Epithelial cell of proximal tubule (primary cell): ENCODE data around the gene TTC39B. TPM values are rescaled to one million over a fixed set of nuclear protein-coding genes. Genes with fewer than 3 reads are reported as not detected.

Experiments
- DNase-seq: peaks from one replicate; pipeline ENCODE4 v3.0.0-alpha.2; 2011; ENCODE audit warnings: low read depth
- H3K4me3 ChIP-seq: 2 replicates; pipeline ENCODE4 v1.5.1; 2011; ENCODE audit warnings: low read depth, mild to moderate bottlenecking, low read length
- CTCF ChIP-seq: conservative IDR thresholded peaks from 2 replicates; pipeline ENCODE4 v1.5.1; 2012; ENCODE audit warnings: low read depth, mild to moderate bottlenecking, low read length
- total RNA-seq: library from RNA; depleted of rRNA; stranded (reverse); fragments of >200 nt; gene quantifications from 2 replicates; pipeline ENCODE4 v1.2.3, GENCODE V29; 2015

Gene TTC39B
- total RNA-seq, 1 donor from 2014 or later, result 5.2 TPM

GRCh38 chr9:15189481-15189880, 117.5 kb downstream of the TTC39B start:
- TF ChIP-seq CTCF, result no peak
- H3K4me3 ChIP-seq, result no peak overlapping the region
- DNase-seq, result no peak

- DNase-seq, result no peak
- no peak for TF ChIP-seq CTCF
- H3K4me3 ChIP-seq, result no peak overlapping the region
Measured at GRCh38 chr9:15187589-15187988, 119.4 kb downstream of the TTC39B start.

GRCh38 chr9:15182730-15183129, 124.3 kb downstream of the TTC39B start:
- no peak overlapping the region for H3K4me3 ChIP-seq
- no peak for TF ChIP-seq CTCF
- no peak for DNase-seq

- H3K4me3 ChIP-seq, result no peak overlapping the region
- no peak for TF ChIP-seq CTCF
- DNase-seq, result no peak
Measured at GRCh38 chr9:15182101-15182551, 124.9 kb downstream of the TTC39B start.

GRCh38 chr9:15180124-15180523, 126.9 kb downstream of the TTC39B start:
- no peak for DNase-seq
- H3K4me3 ChIP-seq, result no peak overlapping the region
- no peak for TF ChIP-seq CTCF

- H3K4me3 ChIP-seq, result no peak overlapping the region
- no peak for TF ChIP-seq CTCF
- no peak for DNase-seq
Measured at GRCh38 chr9:15178631-15179030, 128.4 kb downstream of the TTC39B start.

- no peak for TF ChIP-seq CTCF
- no peak overlapping the region for H3K4me3 ChIP-seq
- DNase-seq, result no peak
Measured at GRCh38 chr9:15176836-15177235, 130.2 kb downstream of the TTC39B start.
